NCI-H526 treated with DMSO at 0.1 percent for 48 hours (cell line): ENCODE results near the gene RHEX.
"Not testable (repeated sequence)": the region's sequence is repeated elsewhere in the genome, so short reads cannot be mapped to it uniquely, and the experiment has no call there.

Experiments used
- DNase-seq: peaks from one replicate; lab custom pipeline; 2025; lab: John Stamatoyannopoulos, UW

RHEX gene

GRCh38 chr1:206030191-206030590 is 22.8 kb upstream of the RHEX start:
- no peak for DNase-seq

GRCh38 chr1:206030714-206031113 is 22.3 kb upstream of the RHEX start:
- peak; percentile 67 for DNase-seq

- no peak for DNase-seq
Observed at GRCh38 chr1:206032380-206033140, 20.4 kb upstream of the RHEX start.

GRCh38 chr1:206035027-206035426 is 17.9 kb upstream of the RHEX start:
- DNase-seq, result no peak

- DNase-seq, result no peak
Observed at GRCh38 chr1:206036663-206037455, 16.1 kb upstream of the RHEX start.

GRCh38 chr1:206037581-206037980 is 15.4 kb upstream of the RHEX start:
- DNase-seq, result no peak

- no peak for DNase-seq
Observed at GRCh38 chr1:206039046-206039973, 13.7 kb upstream of the RHEX start.

GRCh38 chr1:206040328-206040727 is 12.6 kb upstream of the RHEX start:
- DNase-seq, result no peak

GRCh38 chr1:206041640-206042039 is 11.3 kb upstream of the RHEX start:
- DNase-seq, result peak; percentile 67

GRCh38 chr1:206047271-206047670 is 5.7 kb upstream of the RHEX start:
- DNase-seq, result no peak

- DNase-seq, result no peak
Observed at GRCh38 chr1:206048582-206048981, 4.4 kb upstream of the RHEX start.

- DNase-seq, result no peak
Observed at GRCh38 chr1:206049293-206049692, 3.7 kb upstream of the RHEX start.

GRCh38 chr1:206049919-206050600 is 2.9 kb upstream of the RHEX start:
- no peak for DNase-seq

GRCh38 chr1:206050655-206051235 is 2.2 kb upstream of the RHEX start:
- DNase-seq, result no peak

GRCh38 chr1:206052231-206052865 is 625 bp upstream of the RHEX start:
- DNase-seq, result not testable (repeated sequence)

- DNase-seq, result not testable (repeated sequence)
Observed at GRCh38 chr1:206053616-206054015, 643 bp downstream of the RHEX start.

GRCh38 chr1:206055069-206055625 is 2.2 kb downstream of the RHEX start:
- DNase-seq, result not testable (repeated sequence)

- DNase-seq, result not testable (repeated sequence)
Observed at GRCh38 chr1:206055639-206056323, 2.8 kb downstream of the RHEX start.

- not testable (repeated sequence) for DNase-seq
Observed at GRCh38 chr1:206058289-206058926, 5.4 kb downstream of the RHEX start.
